HepG2 (cell line): ENCODE data around the gene MMAA. TPM values are rescaled to one million over a fixed set of nuclear protein-coding genes. Genes with fewer than 3 reads are reported as not detected.

Source experiments
- AKNA ChIP-seq: sonication (generic); formaldehyde crosslinking; IDR thresholded peaks from 2 replicates; pipeline ENCODE4 v1.4.0; 2020; ENCODE audit warnings: missing genetic modification reagents, borderline replicate concordance
- CREM ChIP-seq, 2 experiments: sonication (generic) in 1 of 2; formaldehyde crosslinking in 1 of 2; IDR thresholded peaks; 2 replicates each; pipeline versions ENCODE4 v1.4.0 to v1.6.1; 2016 to 2020; ENCODE audit warnings: antibody characterized with exemption in 1 of 2, mild to moderate bottlenecking in 1 of 2, missing genetic modification reagents in 1 of 2
- FUBP1 ChIP-seq: sonication (generic); formaldehyde crosslinking; IDR thresholded peaks from 2 replicates; pipeline ENCODE4 v1.5.1; 2020; ENCODE audit warnings: missing genetic modification reagents, mild to moderate bottlenecking, borderline replicate concordance
- HCFC1 ChIP-seq: fragments of 150-350 bp; IDR thresholded peaks from 2 replicates; pipeline ENCODE4 v1.6.1; 2014; ENCODE audit warnings: low read depth, low read length
- HIVEP1 ChIP-seq: sonication (generic); formaldehyde crosslinking; IDR thresholded peaks from 2 replicates; pipeline ENCODE4 v1.4.0; 2020; ENCODE audit warnings: mild to moderate bottlenecking, missing genetic modification reagents
- HMGA1 ChIP-seq: sonication (generic); formaldehyde crosslinking; conservative IDR thresholded peaks from 2 replicates; pipeline ENCODE4 v1.4.0; 2020; ENCODE audit warnings: missing genetic modification reagents
- HNRNPLL ChIP-seq: fragments of 200-400 bp; formaldehyde crosslinking; IDR thresholded peaks from 2 replicates; pipeline ENCODE4 v1.6.1; 2017; ENCODE audit warnings: mild to moderate bottlenecking, low read depth, low read length; ENCODE audit not compliant: poor library complexity, severe bottlenecking
- HOXD1 ChIP-seq: sonication (generic); formaldehyde crosslinking; IDR thresholded peaks from 2 replicates; pipeline ENCODE4 v1.5.0; 2020; ENCODE audit warnings: missing genetic modification reagents
- MAFF ChIP-seq: IDR thresholded peaks from 2 replicates; pipeline ENCODE4 v1.6.1; 2011; ENCODE audit warnings: low read depth, low read length, improper control_type of control experiment
- PHF20 ChIP-seq: sonication (generic); formaldehyde crosslinking; IDR thresholded peaks from 2 replicates; pipeline ENCODE4 v1.5.0; 2020; ENCODE audit warnings: mild to moderate bottlenecking, missing genetic modification reagents
- RFXAP ChIP-seq: sonication (generic); formaldehyde crosslinking; IDR thresholded peaks from 2 replicates; pipeline ENCODE4 v1.4.0; 2020; ENCODE audit warnings: missing genetic modification reagents, borderline replicate concordance
- SIN3B ChIP-seq: fragments of 150-350 bp; IDR thresholded peaks from 2 replicates; pipeline ENCODE4 v1.6.1; 2014; ENCODE audit warnings: low read length
- U2AF1 ChIP-seq: fragments of 200-400 bp; formaldehyde crosslinking; optimal IDR thresholded peaks from 2 replicates; pipeline ENCODE3; 2017; ENCODE audit warnings: mild to moderate bottlenecking, low read depth, low read length
- UBTF ChIP-seq: sonication (generic); formaldehyde crosslinking; IDR thresholded peaks from 2 replicates; pipeline ENCODE4 v1.4.0; 2020; ENCODE audit warnings: mild to moderate bottlenecking, missing genetic modification reagents
- ZKSCAN8 ChIP-seq: IDR thresholded peaks from 2 replicates; pipeline ENCODE4 v1.6.1; 2016; ENCODE audit warnings: borderline replicate concordance, missing genetic modification reagents, missing compliant biosample characterization
- ZNF460 ChIP-seq: sonication (generic); formaldehyde crosslinking; IDR thresholded peaks from 2 replicates; pipeline ENCODE4 v1.5.1; 2020; ENCODE audit warnings: missing genetic modification reagents, mild to moderate bottlenecking, borderline replicate concordance
- ZNF501 ChIP-seq: sonication (generic); formaldehyde crosslinking; IDR thresholded peaks from 2 replicates; pipeline ENCODE4 v1.5.1; 2020; ENCODE audit warnings: mild to moderate bottlenecking, moderate library complexity, missing genetic modification reagents
- ZNF567 ChIP-seq: sonication (generic); formaldehyde crosslinking; IDR thresholded peaks from 2 replicates; pipeline ENCODE4 v1.8.1; 2023; ENCODE audit warnings: mild to moderate bottlenecking, missing genetic modification reagents, borderline replicate concordance
- ZNF839 ChIP-seq: sonication (generic); formaldehyde crosslinking; IDR thresholded peaks from 2 replicates; pipeline ENCODE4 v1.4.0; 2020; ENCODE audit warnings: missing genetic modification reagents, mild to moderate bottlenecking, borderline replicate concordance
- polyA plus RNA-seq, 8 experiments: library from polyadenylated mRNA; depleted of rRNA in 3 of 8; stranded (reverse) in 7 of 8; unstranded in 1 of 8; fragments of >200 nt; fragmentation: Illumina TruSeq in 4 of 8; extraction: Trizol in 4 of 8; gene quantifications; 2 replicates each; pipeline versions ENCODE4 v1.2.1 to v1.2.3, GENCODE V29; 2011 to 2016; ENCODE audit warnings: low read depth in 4 of 8, missing spikeins in 1 of 8, mixed read lengths in 1 of 8; ENCODE audit not compliant: insufficient read depth in 1 of 8
- total RNA-seq, 5 experiments: library from RNA; depleted of rRNA; stranded (reverse); fragments of >200 nt; fragmentation: Illumina TruSeq; extraction: Trizol; gene quantifications; 2 replicates each; pipeline ENCODE4 v1.2.3, GENCODE V29; 2016; ENCODE audit warnings: low read depth in 1 of 5

MMAA gene
- total and polyA plus RNA-seq, 2 of the 13 experiments (the other 11 are each of a cell fraction or from before 2014, with no cell fraction given), result 1.3 to 2.8 TPM

- TF ChIP-seq CREM (IDR thresholded peaks at IDR 0.05) (peak; percentile 38), CREM (CRISPR knock-in tag; IDR thresholded peaks at IDR 0.05) (0 out of 2 replicates have a peak, but pooled peaks have one; percentile 3), AKNA (CRISPR knock-in tag) (no peak), UBTF (CRISPR knock-in tag) (peak; percentile 91), HNRNPLL (peak; percentile 75), ZNF567 (CRISPR knock-in tag) (no peak), MAFF (no peak), SIN3B (no peak), HIVEP1 (peak; percentile 82), PHF20 (CRISPR knock-in tag) (peak; percentile 86), ZNF460 (CRISPR knock-in tag) (no peak), HCFC1 (no peak), HMGA1 (no peak), FUBP1 (CRISPR knock-in tag) (no peak), ZNF501 (CRISPR knock-in tag) (peak; percentile 91), HOXD1 (CRISPR knock-in tag) (peak; percentile 75; the same call in 1 of the 2 replicates), U2AF1 (peak; percentile 46), ZNF839 (CRISPR knock-in tag) (peak; percentile 68; the same call in 1 of the 2 replicates), ZKSCAN8 (CRISPR knock-in tag) (peak; percentile 54; the same call in 1 of the 2 replicates), RFXAP (no peak; the same call in 1 of the 2 replicates)
Measured at GRCh38 chr4:145618932-145619638, at the start of gene MMAA (continued).
